Parathyroid adenoma (tissue), 2 donors: ENCODE measurements around the gene ETV4.

Experiments used
- H2AFZ ChIP-seq: fragments of 300-600 bp; sonication (generic); one replicate; pipeline ENCODE4 v1.7.0; 2017; ENCODE audit warnings: antibody characterized with exemption, mild to moderate bottlenecking
- H3K27ac ChIP-seq: fragments of 300-600 bp; sonication (generic); one replicate; pipeline ENCODE4 v1.7.0; 2017
- H3K27me3 ChIP-seq: fragments of 300-600 bp; sonication (generic); one replicate; pipeline ENCODE4 v1.7.0; 2017; ENCODE audit warnings: low read length; ENCODE audit not compliant: control insufficient read depth, insufficient read depth
- H3K36me3 ChIP-seq: fragments of 300-600 bp; sonication (generic); one replicate; pipeline ENCODE4 v1.7.0; 2017; ENCODE audit warnings: low read length; ENCODE audit not compliant: control insufficient read depth, insufficient read depth
- H3K4me1 ChIP-seq: fragments of 300-600 bp; sonication (generic); one replicate; pipeline ENCODE4 v1.7.0; 2017; ENCODE audit warnings: control low read depth
- H3K4me2 ChIP-seq: fragments of 300-600 bp; sonication (generic); one replicate; pipeline ENCODE4 v1.7.0; 2017; ENCODE audit warnings: low read length
- H3K4me3 ChIP-seq: fragments of 300-600 bp; sonication (generic); one replicate; pipeline ENCODE4 v1.7.0; 2017; ENCODE audit warnings: low read depth, low read length
- H3K79me2 ChIP-seq: fragments of 300-600 bp; sonication (generic); one replicate; pipeline ENCODE4 v1.7.0; 2017; ENCODE audit warnings: control low read depth
- H3K9ac ChIP-seq: fragments of 300-600 bp; sonication (generic); one replicate; pipeline ENCODE4 v1.7.0; 2017; ENCODE audit warnings: mild to moderate bottlenecking
- H3K9me3 ChIP-seq: fragments of 300-600 bp; sonication (generic); one replicate; pipeline ENCODE4 v1.7.0; 2017; ENCODE audit warnings: low read length; ENCODE audit not compliant: control insufficient read depth
- CTCF ChIP-seq: fragments of 300-600 bp; sonication (generic); IDR thresholded peaks from one replicate; pipeline ENCODE4 v1.7.0; 2017; ENCODE audit warnings: antibody characterized with exemption, mild to moderate bottlenecking
- donor health status: primary hyperparathyroidism.

The ETV4 gene

DNA sequence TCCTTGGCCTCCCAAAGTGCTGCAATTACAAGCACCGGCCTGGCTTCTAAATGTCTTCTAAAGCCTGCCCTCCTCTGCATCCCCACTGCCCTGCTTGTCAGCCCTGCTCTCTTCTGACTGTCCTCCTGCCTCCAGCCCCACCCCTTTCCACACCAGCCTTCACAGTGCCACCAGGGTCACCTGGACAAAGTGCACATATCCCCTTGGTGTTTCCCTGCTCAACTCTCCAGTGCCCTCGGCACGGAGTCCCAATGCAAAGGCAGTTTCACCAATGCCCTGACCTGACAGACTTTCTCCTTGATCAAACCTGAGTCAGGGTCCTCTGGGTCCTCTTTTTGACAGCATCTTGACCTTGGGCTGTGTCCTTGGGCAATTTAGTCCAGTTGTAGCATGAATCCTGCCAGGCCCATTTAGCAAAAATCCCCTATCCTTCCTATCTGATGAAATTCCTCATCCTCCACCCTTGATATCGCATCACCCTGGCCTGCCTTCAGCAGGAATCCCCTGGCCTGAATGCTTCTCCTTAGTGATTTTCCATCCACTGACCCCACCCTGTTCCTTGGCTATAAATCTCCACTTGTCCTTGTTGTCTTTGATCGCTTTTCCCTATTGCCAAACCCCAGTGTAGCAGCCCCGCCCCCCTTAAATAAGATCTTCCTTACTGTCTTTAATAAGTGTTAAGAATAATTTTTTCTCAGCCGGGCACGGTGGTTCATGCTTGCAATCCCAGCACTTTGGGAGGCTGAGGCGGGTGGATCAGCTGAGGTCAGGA, 42.7 kb upstream of the ETV4 start:
- Histone ChIP-seq H3K4me1 (peaks cover 2% of the 10 kb centered on the region), H3K9ac (no peak overlapping the region)

GRCh38 chr17:43588121-43588520, 42.0 kb upstream of the ETV4 start:
- H3K9ac ChIP-seq = no peak overlapping the region
- no peak overlapping the region for H3K4me3 ChIP-seq
- no peak for TF ChIP-seq CTCF
- no peaks in the 10 kb centered on the region for H3K36me3 ChIP-seq
- H3K27ac ChIP-seq = no peak overlapping the region
- H3K9me3 ChIP-seq = no peaks in the 10 kb centered on the region
- no peak overlapping the region for H2AFZ ChIP-seq
- peaks cover 4% of the 10 kb centered on the region for H3K4me1 ChIP-seq
- no peaks in the 10 kb centered on the region for H3K79me2 ChIP-seq
- H3K4me2 ChIP-seq = no peak overlapping the region
- H3K27me3 ChIP-seq = no peaks in the 10 kb centered on the region

More for the DNA sequence above, 42.7 kb upstream of the ETV4 start:
- Histone ChIP-seq H3K4me3 (no peak overlapping the region), H3K79me2 (no peaks in the 10 kb centered on the region), H3K27me3 (no peaks in the 10 kb centered on the region), H2AFZ (no peak overlapping the region), H3K9me3 (no peaks in the 10 kb centered on the region), H3K36me3 (no peaks in the 10 kb centered on the region), H3K27ac (no peak overlapping the region), H3K4me2 (no peak overlapping the region)
- TF ChIP-seq CTCF = no peak

DNA sequence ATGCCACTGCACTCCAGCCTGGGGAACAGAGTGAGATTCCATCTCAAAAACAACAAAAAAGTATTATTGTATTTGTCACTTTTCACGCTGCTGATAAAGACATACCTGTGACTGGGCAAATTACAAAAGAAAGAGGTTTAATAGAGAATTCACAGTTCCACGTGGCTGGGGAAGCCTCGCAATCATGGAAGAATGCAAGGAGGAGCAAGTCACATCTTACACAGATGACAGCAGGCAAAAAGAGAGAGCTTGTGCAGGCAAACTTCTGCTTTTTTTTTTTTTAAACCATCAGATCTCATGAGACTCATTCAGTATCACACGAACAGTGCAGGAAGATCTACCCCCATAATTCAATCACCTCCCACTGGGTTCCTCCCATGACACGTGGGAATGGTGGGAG, 41.5 kb upstream of the ETV4 start:
- H3K36me3 ChIP-seq = no peaks in the 10 kb centered on the region
- H3K27me3 ChIP-seq = no peaks in the 10 kb centered on the region
- no peak for TF ChIP-seq CTCF
- H3K4me3 ChIP-seq = no peak overlapping the region
- H3K79me2 ChIP-seq = no peaks in the 10 kb centered on the region
- no peak overlapping the region for H3K27ac ChIP-seq
- H3K9me3 ChIP-seq = no peaks in the 10 kb centered on the region
- H3K9ac ChIP-seq = no peak overlapping the region
- H2AFZ ChIP-seq = no peak overlapping the region
- H3K4me1 ChIP-seq = peaks cover 4% of the 10 kb centered on the region
- H3K4me2 ChIP-seq = no peak overlapping the region

DNA sequence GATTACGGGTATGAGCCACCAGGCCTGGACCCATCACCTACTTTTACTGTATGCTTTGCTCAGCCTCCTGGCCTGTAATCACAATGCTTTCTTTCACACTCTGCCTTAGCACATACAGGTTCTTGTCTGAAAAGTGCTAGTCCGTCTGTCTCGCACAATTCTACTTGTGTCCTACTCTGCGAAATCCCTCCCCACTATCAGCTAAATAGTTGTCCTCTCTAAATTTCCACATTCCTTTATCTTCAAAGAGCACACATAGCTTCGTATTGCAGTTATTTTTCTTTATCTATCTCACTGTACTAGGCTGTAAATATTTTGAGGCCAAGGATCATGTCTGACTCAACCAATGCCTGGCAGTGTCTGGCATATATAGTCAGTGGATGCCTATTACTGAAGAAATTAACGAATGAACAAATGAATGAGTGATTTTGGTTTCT, 38.5 kb upstream of the ETV4 start:
- no peaks in the 10 kb centered on the region for H3K27me3 ChIP-seq
- no peak for TF ChIP-seq CTCF

DNA sequence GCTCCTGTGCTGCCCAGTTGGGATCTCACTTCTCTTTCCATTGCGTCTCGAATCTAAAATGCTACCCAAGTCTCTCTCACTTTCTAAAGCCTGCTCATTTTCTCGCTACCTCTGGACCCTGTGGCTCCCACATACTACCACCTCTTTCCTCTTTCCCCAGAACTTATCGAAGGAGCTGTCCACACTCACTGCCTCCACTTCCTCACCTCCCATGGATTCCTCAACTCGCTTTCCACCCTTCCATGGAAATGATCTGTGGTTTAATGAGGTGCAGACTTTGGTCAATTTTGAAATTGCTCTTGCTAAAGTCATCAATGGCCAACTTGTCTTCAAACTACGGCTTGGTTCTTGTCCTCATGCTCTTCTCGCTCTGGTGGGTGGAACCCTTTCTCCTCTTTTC, 37.2 kb upstream of the ETV4 start:
- H3K79me2 ChIP-seq = no peaks in the 10 kb centered on the region
- H3K27me3 ChIP-seq = no peaks in the 10 kb centered on the region
- no peak overlapping the region for H3K9ac ChIP-seq
- peaks cover 4% of the 10 kb centered on the region for H3K4me1 ChIP-seq
- H3K27ac ChIP-seq = no peak overlapping the region
- no peak overlapping the region for H2AFZ ChIP-seq
- no peaks in the 10 kb centered on the region for H3K9me3 ChIP-seq
- TF ChIP-seq CTCF = no peak
- H3K4me2 ChIP-seq = no peak overlapping the region
- no peaks in the 10 kb centered on the region for H3K36me3 ChIP-seq
- no peak overlapping the region for H3K4me3 ChIP-seq

More for the DNA sequence above, 38.5 kb upstream of the ETV4 start:
- H3K4me2 ChIP-seq = no peak overlapping the region
- no peaks in the 10 kb centered on the region for H3K79me2 ChIP-seq
- H3K9me3 ChIP-seq = no peaks in the 10 kb centered on the region
- no peaks in the 10 kb centered on the region for H3K36me3 ChIP-seq
- no peak overlapping the region for H3K9ac ChIP-seq
- H3K27ac ChIP-seq = no peak overlapping the region
- no peak overlapping the region for H3K4me3 ChIP-seq
- no peak overlapping the region for H2AFZ ChIP-seq
- H3K4me1 ChIP-seq = peaks cover 4% of the 10 kb centered on the region
